ENCODE data around the gene CSTF2T. TPM values are rescaled to one million over a fixed set of nuclear protein-coding genes. Genes with fewer than 3 reads are reported as not detected.

The CSTF2T gene
- total RNA-seq, 1 experiment from 2014 or later, result 42.1 TPM

GRCh38 chr10:51699145-51699474, 285 bp downstream of the CSTF2T start:
- no peak overlapping the region; the same call in 1 of the 2 replicates for H3K4ac ChIP-seq (ENCODE audit: low read depth, low read length)
- no peak overlapping the region for H2BK5ac ChIP-seq (ENCODE audit: insufficient read length, low read length)
- H3K79me1 ChIP-seq (ENCODE audit: insufficient read depth, low read depth, low read length, poor library complexity, severe bottlenecking), result no peaks in the 10 kb centered on the region
- H2BK120ac ChIP-seq (ENCODE audit: low read depth, low read length, poor library complexity, severe bottlenecking), result no peak overlapping the region
- no peaks in the 10 kb centered on the region for H3K27me3 ChIP-seq (ENCODE audit: insufficient read depth, low read length)
- no peak overlapping the region for H3K23ac ChIP-seq (ENCODE audit: insufficient read length, low read depth, low read length)
- no peak overlapping the region for H3T11ph ChIP-seq (ENCODE audit: low read length)
- no peak overlapping the region for H2BK20ac ChIP-seq (ENCODE audit: low read depth, low read length, poor library complexity, severe bottlenecking)
- Mint-ChIP-seq H3K4me3 (peak overlapping the region; percentile 98 to 99), H3K36me3 (ENCODE audit: insufficient read depth in 1 of 3, low read depth in 3 of 3) (peaks cover 12 to 26% (median 17%) of the 10 kb centered on the region in 3 experiments; a peak in 6 of 7 replicates), H3K27me3 (ENCODE audit: low read depth) (no peaks in the 10 kb centered on the region), H3K27ac (peak overlapping the region; percentile 100), H3K9me3 (no peaks in the 10 kb centered on the region), H3K4me1 (peaks cover 30 to 36% of the 10 kb centered on the region in 2 experiments)
- peaks cover 20% of the 10 kb centered on the region; the same call in 1 of the 2 replicates for H3K79me2 ChIP-seq (ENCODE audit: insufficient read depth, low read length)
- H4K91ac ChIP-seq (ENCODE audit: insufficient read length, low read depth, low read length), result no peak overlapping the region
- peak overlapping the region; percentile 54 for H4K5ac ChIP-seq (ENCODE audit: insufficient read length, low read depth, low read length)
- no peak overlapping the region for H2AFZ ChIP-seq (ENCODE audit: low read length)
- no peak overlapping the region for H2AK5ac ChIP-seq (ENCODE audit: insufficient read length, low read length)
- no peak overlapping the region for H2BK12ac ChIP-seq (ENCODE audit: insufficient read length, low read depth, low read length)
- no peak overlapping the region for H4K8ac ChIP-seq (replicated peaks; ENCODE audit: insufficient read length, low read depth, low read length)
- H3K4me1 ChIP-seq (ENCODE audit: insufficient read depth, low read length), result no peaks in the 10 kb centered on the region
- no peak for TF ChIP-seq CTCF (conservative IDR thresholded peaks at IDR 0.05)
- peak overlapping the region; percentile 96 for H3K4me2 ChIP-seq (ENCODE audit: insufficient read depth, insufficient read length, low read length)
- no peak overlapping the region for H2BK15ac ChIP-seq (ENCODE audit: low read depth, low read length)
- DNase-seq, result no peak
- peak overlapping the region; percentile 70 for H3K14ac ChIP-seq (ENCODE audit: insufficient read depth, low read length)
- WGBS (ENCODE audit: extremely low coverage, insufficient read length, low lambda C conversion rate), result no CpG with 5 or more reads among the region's 14 CpGs
- H3K27ac ChIP-seq (ENCODE audit: insufficient read length, low read depth, low read length), result peak overlapping the region; percentile 53
- H3K18ac ChIP-seq (ENCODE audit: insufficient read length, low read depth, low read length), result peak overlapping the region; percentile 22
- H3K9me3 ChIP-seq (ENCODE audit: control insufficient read depth, low read depth, low read length), result no peaks in the 10 kb centered on the region
- H4K20me1 ChIP-seq (ENCODE audit: control insufficient read depth, insufficient read depth, insufficient read length), result peaks cover 3% of the 10 kb centered on the region
- H3K23me2 ChIP-seq (ENCODE audit: insufficient read length, low read depth, low read length, poor library complexity, severe bottlenecking), result peaks cover 5% of the 10 kb centered on the region
- H3K9ac ChIP-seq (ENCODE audit: extremely low read depth, insufficient read length, low read length), result peak overlapping the region; percentile 96
- H3K56ac ChIP-seq (ENCODE audit: insufficient read length, low read depth, low read length), result no peak overlapping the region
